Duodenal mucosa (tissue), 2 donors: ENCODE data around the gene CHURC1.

Experiments
- H3K27ac ChIP-seq: one replicate; pipeline ENCODE4 v1.7.0; 2013; ENCODE audit warnings: low read depth, low read length
- H3K27me3 ChIP-seq, 2 donors: one replicate each; pipeline ENCODE4 v1.7.0; 2013; ENCODE audit warnings: low read length in 2 of 2, control low read depth in 1 of 2; ENCODE audit not compliant: insufficient read depth in 2 of 2, control insufficient read depth in 1 of 2
- H3K36me3 ChIP-seq, 2 donors: one replicate each; pipeline ENCODE4 v1.7.0; 2013; ENCODE audit warnings: low read length in 2 of 2, control low read depth in 1 of 2; ENCODE audit not compliant: insufficient read depth in 2 of 2, control insufficient read depth in 1 of 2
- H3K4me1 ChIP-seq, 2 donors: one replicate each; pipeline ENCODE4 v1.7.0; 2013; ENCODE audit warnings: low read length in 2 of 2, control low read depth in 1 of 2; ENCODE audit not compliant: insufficient read depth in 2 of 2, control insufficient read depth in 1 of 2
- H3K4me3 ChIP-seq, 2 donors: one replicate each; pipeline ENCODE4 v1.7.0; 2013; ENCODE audit warnings: low read length in 2 of 2, low read depth in 1 of 2
- H3K9ac ChIP-seq, 2 donors: one replicate each; pipeline ENCODE4 v1.7.0; 2013; ENCODE audit warnings: low read length in 2 of 2, low read depth in 1 of 2
- H3K9me3 ChIP-seq, 2 donors: one replicate each; pipeline ENCODE4 v1.7.0; 2013; ENCODE audit warnings: low read length in 2 of 2, control low read depth in 1 of 2; ENCODE audit not compliant: control insufficient read depth in 1 of 2

Gene CHURC1

DNA sequence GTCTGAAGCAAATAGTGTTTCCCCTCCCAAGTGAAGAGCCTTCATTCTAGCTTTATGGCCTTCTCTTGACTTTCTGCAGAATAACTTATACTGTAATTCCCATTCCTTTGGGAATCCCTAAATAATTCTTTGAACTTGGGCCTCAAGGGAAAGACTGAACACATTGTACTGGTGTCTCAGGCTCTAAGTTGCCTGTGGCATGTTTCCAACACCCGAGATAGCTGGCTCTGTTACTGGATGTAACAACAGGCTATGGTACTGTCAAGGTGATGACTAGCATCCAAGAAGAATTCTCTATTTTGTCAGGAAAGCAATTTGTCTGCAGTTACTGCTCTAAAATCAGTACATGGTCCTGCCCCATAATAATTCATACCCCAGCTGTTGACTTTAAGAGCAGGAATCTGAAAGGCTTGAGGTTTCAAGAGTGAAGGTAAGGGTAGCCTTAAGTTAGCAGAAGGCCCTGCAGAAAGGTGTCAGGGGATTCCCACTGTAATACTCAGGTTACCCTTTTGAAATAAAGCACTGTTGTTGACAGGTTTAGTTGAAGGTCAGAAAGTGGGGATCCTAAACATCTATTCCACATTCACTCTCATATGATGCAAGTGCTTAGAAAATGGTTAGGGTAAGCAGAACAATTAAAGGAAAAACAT, 23.0 kb downstream of the CHURC1 start:
- no peaks in the 10 kb centered on the region for H3K9me3 ChIP-seq
- H3K36me3 ChIP-seq: peaks cover 4 to 27% of the 10 kb centered on the region in 2 donors
- peaks cover 26 to 38% of the 10 kb centered on the region in 2 donors for H3K4me1 ChIP-seq
- no peak overlapping the region for H3K4me3 ChIP-seq
- H3K27ac ChIP-seq: no peak overlapping the region
- peak overlapping the region in 1 of 2 donors; percentile 16 for H3K9ac ChIP-seq
- no peaks in the 10 kb centered on the region for H3K27me3 ChIP-seq

DNA sequence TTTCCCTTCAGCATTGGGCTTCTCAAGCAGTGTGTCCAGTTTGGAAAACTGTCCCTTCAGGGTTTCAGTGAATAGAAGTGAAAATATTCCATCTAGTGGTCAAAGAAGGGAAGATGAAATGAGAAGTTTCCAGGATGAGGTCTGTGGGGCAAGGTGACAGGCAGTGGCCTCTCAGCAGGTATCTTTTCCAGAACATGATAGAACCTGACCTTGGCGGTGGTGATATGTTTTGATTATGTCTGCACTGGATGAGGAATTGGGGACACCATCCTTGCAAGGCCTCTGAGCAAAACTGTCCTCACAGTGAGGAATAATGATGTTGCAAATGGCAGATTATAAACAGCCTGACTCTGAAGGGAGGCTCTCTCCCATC, 23.6 kb downstream of the CHURC1 start:
- Histone ChIP-seq H3K4me3 (no peak overlapping the region), H3K27me3 (no peaks in the 10 kb centered on the region), H3K9me3 (no peaks in the 10 kb centered on the region), H3K27ac (no peak overlapping the region), H3K4me1 (peaks cover 26 to 38% of the 10 kb centered on the region in 2 donors), H3K9ac (peak overlapping the region in 1 of 2 donors; percentile 16), H3K36me3 (peaks cover 2 to 25% of the 10 kb centered on the region in 2 donors)

DNA sequence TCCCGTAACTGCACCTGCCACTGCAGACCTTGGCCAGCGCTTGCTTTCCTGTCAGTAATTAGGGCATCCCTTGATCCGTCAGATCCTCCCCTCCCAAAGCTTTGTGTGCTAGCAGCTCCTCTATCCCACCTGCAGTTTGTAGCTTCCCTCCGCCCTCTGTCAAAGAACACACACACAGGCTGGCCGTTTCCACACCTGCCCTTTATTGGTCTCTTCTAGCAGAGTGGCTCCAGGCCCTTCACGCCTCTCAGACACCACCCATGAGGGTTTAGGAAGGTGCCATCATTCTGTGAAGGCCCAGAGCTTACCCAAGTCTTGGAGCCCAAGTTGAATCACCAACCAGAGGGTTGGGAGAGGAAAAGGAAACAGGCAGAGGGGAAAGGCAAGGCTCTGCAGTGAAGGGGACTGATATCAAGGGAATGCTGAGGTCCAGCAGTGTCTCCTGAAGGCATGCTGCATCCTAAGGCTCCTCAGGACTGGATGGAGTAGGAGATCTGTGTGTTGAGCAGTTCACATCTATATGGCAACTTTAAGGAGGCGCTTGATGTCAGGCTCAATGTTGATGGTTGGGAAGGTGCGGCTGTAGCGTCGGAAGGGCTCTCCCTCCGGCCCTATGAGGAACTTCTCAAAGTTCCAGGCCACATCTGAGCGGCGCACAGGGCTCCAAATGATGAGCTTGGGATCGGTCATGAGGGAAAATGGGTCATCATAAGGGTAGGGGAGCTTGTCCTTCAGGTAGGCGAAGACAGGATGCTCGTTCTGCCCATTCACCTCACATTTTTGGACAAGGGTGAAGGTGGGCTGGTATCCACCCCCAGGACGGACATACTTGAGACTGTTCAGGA, 24.9 kb downstream of the CHURC1 start:
- no peaks in the 10 kb centered on the region for H3K27me3 ChIP-seq
- H3K27ac ChIP-seq: peak overlapping the region; percentile 65
- peaks cover 39 to 52% of the 10 kb centered on the region in 2 donors for H3K4me1 ChIP-seq
- H3K9me3 ChIP-seq: no peaks in the 10 kb centered on the region
- peak overlapping the region; percentile 24 to 50 for H3K4me3 ChIP-seq
- H3K9ac ChIP-seq: peak overlapping the region in 1 of 2 donors; percentile 8
- peaks cover 0 to 14% of the 10 kb centered on the region in 2 donors for H3K36me3 ChIP-seq

DNA sequence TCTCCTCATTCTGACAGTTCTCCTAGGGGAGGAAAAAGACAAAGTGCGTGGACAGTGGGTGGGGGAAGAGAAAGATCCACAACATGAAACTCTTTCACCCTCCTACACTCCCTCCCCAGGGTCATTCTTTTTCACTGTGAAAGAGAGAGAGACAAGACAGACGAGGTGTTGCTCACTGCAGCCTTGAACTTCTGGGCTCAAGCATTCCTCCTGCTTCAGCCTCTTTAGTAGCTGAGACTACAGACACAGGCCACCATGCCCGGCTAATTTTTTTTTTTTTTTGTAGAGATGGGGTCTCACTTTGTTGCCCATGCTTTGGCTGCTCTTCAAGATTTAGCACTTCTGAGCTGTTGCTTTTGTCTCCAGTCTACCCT, 25.5 kb downstream of the CHURC1 start:
- Histone ChIP-seq H3K36me3 (peaks cover 0 to 11% of the 10 kb centered on the region in 2 donors), H3K4me3 (peak overlapping the region; percentile 24 to 50), H3K9ac (peak overlapping the region in 1 of 2 donors; percentile 64), H3K27me3 (no peaks in the 10 kb centered on the region), H3K9me3 (no peaks in the 10 kb centered on the region), H3K27ac (no peak overlapping the region), H3K4me1 (peaks cover 42 to 54% of the 10 kb centered on the region in 2 donors)

DNA sequence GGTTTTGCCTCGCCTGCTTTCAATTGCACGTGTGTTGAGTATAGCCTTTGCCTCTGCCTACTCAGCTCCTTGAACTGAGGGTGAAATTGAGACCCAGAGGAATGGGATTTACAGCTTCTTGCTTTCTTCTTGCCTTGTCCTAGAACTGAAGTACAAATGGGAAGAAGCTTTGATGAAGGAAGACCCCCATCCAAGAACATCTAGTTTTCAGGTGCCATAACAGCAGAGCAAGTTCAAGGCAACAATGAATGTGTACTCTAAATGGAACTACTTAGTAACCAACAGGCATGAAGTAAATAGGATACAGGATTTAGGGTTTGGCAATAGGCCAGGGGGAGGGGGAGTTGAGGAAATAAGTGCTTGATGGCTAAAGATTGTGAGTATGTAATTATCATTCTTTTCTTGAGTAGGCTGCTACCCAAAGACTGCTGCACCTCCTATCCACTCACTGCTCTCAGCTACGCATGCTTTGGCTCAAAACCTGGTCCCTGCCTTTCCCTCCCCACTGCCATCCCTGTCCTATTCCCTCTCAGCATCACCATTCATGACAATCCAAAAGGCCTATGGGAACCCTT, 26.2 kb downstream of the CHURC1 start:
- Histone ChIP-seq H3K27me3 (no peaks in the 10 kb centered on the region), H3K9ac (peak overlapping the region; percentile 64 to 70), H3K9me3 (no peaks in the 10 kb centered on the region), H3K4me3 (peak overlapping the region; percentile 62 to 73), H3K27ac (no peak overlapping the region), H3K36me3 (peaks cover 0 to 11% of the 10 kb centered on the region in 2 donors), H3K4me1 (peaks cover 42 to 55% of the 10 kb centered on the region in 2 donors)

DNA sequence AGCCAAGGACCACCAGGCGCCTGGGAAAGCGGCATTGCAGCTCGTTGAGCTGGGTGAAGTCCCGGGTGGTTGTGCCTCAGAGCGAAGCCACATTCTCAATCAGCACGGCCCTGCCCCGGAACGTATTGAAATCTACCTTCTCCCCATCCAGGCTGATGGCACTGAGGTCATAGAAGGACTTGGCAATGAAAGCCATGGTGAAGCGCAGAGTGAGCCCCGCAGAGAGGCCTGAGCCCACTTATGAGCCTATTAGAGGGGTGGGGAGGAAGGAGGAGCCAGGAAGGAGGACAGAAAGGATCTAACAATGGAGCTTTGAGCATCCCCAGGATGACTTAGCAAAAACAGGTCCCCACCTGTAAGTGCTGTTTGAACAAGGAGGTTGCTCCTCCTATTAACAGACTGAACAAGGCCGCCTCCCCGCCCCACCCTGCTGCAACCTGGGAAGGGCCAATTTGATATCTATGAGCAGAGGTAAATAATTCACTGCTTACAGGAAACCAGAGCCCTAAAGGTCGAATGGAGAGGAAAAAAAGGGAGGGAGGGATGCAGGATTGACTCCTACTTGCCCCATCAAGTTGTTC, 28.4 kb downstream of the CHURC1 start, which contains the start of gene GPX2:
GPX2 (minus strand) TSS at position 215 of the 581 bp plus-strand sequence; CDS start at position 196, 19 bp downstream.
- Histone ChIP-seq H3K4me3 (peak within 1 kb of the TSS; percentile 62 to 73), H3K27ac (peak within 1 kb of the TSS; percentile 53), H3K4me1 (peaks cover 51 to 67% of the 10 kb centered on the region in 2 donors), H3K27me3 (no peaks in the 10 kb centered on the region), H3K9ac (peak within 1 kb of the TSS; percentile 64 to 70), H3K36me3 (peaks cover 0 to 11% of the 10 kb centered on the region in 2 donors), H3K9me3 (no peaks in the 10 kb centered on the region)

DNA sequence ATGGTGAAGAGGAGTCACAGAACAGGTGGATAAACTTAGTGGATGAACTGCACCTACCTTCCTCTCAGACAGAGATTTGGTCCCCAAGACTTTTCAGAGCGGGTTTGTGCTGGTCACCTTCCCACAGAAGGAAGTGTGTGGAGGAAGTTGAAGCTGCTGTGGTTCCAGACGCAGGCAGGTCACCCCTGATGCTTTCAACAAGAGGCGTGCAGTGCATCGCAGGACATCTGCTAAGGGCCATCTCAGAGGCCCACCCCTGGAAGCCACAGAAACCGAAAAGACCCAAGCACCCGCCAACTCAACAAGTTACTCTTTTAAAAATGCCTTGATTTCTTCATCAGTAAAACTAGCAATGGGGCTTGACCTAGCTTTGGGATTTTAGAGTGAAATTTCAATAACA, 29.3 kb downstream of the CHURC1 start:
- peak overlapping the region; percentile 43 for H3K27ac ChIP-seq
- H3K4me1 ChIP-seq: peaks cover 54 to 71% of the 10 kb centered on the region in 2 donors
- no peak overlapping the region for H3K4me3 ChIP-seq
- no peaks in the 10 kb centered on the region for H3K9me3 ChIP-seq
- H3K9ac ChIP-seq: no peak overlapping the region
- H3K36me3 ChIP-seq: peaks cover 0 to 11% of the 10 kb centered on the region in 2 donors
- no peaks in the 10 kb centered on the region for H3K27me3 ChIP-seq

DNA sequence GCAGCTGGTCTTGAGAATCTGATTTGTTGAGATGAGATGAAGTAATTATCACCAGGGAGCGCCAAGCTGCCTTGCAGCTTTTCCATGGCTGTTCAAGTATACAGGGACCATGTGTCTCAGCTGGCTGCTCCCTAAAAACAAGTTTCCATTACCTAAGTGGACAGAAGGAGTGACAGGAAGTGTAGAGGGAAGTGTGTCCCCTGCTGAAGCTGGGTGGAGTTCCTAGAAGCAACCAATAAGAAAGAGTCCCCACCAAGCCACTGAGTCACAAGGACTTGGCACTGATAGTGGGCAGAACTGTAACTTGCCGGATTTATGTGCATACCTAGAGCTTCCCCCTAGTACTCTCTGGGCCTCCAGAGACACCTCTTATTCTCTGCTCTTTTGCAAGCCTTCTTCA, 29.8 kb downstream of the CHURC1 start:
- H3K9me3 ChIP-seq: no peaks in the 10 kb centered on the region
- no peak overlapping the region for H3K4me3 ChIP-seq
- H3K36me3 ChIP-seq: peaks cover 0 to 8% of the 10 kb centered on the region in 2 donors
- no peak overlapping the region for H3K27ac ChIP-seq
- H3K4me1 ChIP-seq: peaks cover 55 to 71% of the 10 kb centered on the region in 2 donors
- no peaks in the 10 kb centered on the region for H3K27me3 ChIP-seq
- H3K9ac ChIP-seq: no peak overlapping the region

DNA sequence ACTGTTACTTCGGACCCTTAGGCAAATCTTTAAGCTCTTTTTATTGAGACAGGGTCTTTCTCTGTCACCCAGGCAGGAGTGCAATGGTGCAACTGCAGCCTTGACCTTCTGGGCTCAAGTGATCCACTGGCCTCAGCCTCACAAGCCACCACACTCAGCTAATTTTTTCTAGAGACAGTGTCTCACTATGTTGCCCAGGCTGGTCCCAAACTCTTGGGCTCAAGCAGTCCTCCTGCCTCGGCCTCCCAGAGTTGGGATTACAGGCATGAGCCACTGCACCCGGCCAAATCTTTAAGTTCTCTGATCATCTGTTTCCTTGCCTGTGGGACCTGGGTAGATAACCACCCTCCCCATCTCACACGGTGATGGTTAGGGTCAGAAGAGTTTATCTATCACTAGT, 30.6 kb downstream of the CHURC1 start:
- Histone ChIP-seq H3K4me3 (no peak overlapping the region), H3K27me3 (no peaks in the 10 kb centered on the region), H3K4me1 (peaks cover 47 to 62% of the 10 kb centered on the region in 2 donors), H3K36me3 (peaks cover 0 to 3% of the 10 kb centered on the region in 2 donors), H3K9me3 (no peaks in the 10 kb centered on the region), H3K27ac (no peak overlapping the region), H3K9ac (no peak overlapping the region)
